CD4-positive, alpha-beta T cell treated with Interleukin-4 for 1 hour (primary cell): ENCODE measurements around the gene AHSG.

ENCODE experiments used
- DNase-seq, 2 donors: peaks; one replicate each; pipeline ENCODE4 v3.0.0-alpha.2; 2020 to 2022

Gene AHSG

DNA sequence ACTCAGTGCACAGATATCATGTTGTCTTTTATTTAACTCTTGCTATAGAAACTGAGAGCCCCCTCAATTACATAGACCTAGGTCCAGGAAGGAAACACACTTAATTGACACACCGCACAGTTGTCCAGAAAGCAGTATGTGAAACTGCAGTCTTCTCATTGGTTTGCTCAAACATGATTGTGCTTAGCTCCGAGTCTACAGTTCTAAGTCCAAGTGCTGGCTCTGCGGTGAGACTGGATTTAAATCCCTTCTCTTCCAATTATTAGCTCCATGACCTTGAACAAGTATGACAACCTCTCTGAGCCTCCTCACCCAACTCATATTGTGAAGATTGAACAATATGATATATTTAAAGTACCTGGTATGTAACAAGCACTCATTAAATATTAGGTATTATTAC is 19.0 kb upstream of the AHSG start:
- DNase-seq, result no peak

DNA sequence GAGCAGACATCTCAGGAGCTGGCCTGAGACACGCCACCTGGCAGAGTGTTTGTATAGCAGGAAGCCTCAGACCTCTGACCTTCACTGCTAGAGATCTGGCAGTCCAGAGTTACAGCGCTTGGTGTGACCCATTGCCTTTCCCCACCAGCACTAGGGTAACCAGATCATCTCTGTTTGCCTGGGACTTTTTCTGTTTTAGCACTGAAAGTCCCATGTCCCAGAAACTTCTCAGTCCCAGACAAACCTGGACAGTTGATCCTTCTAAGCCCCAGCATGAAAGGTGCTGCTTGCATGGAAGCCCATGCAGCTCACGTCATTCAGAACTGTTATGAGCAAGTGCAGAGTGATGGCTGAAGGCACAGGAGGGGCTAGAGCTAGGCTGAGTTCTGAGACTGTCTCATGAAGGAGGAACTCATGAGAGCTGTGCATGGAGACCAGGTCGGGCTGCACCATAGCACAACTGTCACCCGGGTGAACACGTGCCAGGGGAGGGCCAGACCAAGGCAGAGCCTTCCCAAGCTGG is 18.2 kb upstream of the AHSG start:
- DNase-seq, result no peak

DNA sequence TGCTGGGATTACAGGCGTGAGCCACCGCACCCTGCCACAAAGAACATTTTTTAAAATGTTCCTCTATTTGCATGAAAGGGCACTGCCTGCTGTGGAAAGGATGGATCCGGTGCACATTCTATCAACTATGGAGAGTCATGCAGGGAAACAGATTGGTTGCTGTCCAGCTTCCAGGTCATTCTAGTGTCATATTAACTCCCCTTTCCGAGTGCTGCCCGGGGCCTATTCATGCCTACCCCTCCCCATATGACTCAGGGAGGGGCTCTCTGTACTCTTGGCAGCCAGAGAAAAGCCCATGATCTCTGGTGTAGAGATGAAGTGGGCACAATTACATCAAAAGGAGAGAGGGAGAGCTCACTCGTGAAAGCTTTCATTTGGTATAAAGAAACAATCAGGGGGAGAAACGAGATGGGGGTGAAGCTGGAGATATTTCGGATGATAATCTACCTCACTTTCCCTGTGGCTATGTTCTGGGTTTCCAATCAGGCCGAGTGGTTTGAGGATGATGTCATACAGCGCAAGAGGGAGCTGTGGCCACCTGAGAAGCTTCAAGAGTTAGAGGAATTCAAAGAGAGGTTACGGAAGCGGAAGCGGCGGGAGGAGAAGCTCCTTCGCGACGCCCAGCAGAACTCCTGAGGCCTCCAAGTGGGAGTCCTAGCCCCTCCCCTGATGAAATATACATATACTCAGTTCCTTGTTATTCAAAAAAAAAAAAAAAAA is 16.1 kb upstream of the AHSG start:
- no peak for DNase-seq

DNA sequence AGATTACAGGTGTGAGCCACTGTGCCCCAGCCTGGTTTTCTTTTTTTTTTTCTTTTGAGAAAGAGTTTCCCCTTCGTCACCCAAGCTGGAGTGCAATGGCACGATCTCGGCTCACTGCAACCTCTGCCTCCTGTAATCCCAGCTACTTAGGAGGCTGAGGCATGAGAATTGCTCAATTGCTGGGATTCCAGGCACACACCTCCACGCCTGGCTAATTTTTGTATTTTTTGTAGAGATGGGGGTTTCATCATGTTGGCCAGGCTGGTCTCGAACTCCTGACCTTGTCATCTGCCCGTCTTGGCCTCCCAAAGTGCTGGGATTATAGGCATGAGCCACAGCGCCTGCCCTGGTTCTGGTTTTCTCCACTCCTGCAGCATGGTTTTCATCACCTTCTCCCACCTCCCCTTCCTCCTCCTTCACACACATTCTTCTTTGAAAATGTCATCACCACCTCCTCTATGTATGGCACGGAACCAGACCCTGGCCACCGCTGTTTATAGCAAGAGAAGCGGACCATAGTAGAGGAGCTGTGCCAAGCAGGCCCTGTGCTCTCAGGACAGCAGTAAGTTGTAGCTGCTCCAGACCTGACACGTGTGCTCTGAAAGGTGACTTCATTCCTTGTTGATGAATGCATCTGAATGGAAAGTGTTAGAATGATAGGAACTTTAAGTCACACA is 14.6 kb upstream of the AHSG start:
- no peak for DNase-seq

DNA sequence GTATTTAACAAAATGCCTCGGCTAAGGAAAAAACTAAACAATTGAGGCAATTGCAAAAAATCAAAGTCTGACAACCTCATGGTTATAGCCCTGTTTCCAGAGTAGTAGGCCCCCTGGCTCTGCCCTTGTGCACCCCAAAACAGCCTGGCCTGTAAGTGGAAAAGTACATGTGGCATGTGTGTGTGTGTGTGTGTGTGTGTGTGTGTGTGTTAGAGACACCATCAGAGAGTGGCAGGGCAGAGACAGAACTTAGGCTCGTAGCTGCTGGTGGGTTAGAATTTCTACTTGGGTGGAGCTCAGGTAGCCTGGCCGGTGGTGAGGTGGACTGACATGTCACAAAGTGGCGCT is 14.1 kb upstream of the AHSG start:
- no peak for DNase-seq

DNA sequence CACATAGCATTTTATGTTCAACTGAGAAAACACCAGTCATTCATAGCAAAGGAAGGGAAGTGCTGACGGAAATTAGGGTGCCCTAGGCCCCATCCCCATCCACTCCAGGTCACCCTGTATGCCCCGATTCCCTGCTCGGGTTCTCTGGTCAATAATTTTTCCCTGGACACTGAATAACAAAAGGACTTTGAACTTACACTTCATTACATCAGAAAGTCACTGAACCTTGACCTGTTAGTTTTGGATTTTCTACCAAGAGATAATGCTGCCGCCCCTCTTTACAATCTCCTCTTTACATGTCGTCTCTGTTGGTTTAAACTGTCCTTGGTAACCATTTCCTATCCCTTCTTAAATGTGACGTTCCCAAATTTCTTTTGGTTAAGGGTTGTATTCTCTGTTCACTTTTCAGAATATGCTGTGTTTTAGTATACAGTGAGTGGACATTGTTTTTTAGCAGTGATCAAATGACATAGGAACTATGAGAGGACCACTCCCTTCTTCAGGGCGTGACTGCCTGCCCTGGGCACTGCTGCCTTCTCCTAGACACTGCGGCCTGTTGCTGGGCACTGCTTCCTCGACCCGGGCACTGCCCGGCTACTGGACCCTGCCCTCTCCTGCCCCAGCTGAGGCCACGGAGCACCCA is 13.6 kb upstream of the AHSG start:
- DNase-seq, result no peak

DNA sequence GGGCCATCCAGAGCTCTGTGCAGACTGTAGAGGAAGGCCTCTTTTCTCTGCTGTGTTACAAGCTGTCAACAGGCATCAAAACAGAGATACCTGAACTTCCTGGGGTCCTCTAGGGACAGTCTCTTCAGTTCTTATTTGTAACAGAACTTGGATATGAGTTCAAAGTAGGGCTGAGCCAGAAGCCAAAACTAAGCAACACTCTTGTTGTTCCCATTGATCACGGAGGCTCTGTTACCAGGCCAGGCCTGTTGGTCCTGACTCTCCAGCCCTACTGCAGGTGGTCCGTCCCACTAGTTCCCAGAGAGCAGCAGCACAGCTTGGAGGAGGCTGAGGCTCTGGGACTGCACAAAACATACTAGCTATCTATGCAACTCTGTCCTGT is 13.1 kb upstream of the AHSG start:
- DNase-seq, result no peak

DNA sequence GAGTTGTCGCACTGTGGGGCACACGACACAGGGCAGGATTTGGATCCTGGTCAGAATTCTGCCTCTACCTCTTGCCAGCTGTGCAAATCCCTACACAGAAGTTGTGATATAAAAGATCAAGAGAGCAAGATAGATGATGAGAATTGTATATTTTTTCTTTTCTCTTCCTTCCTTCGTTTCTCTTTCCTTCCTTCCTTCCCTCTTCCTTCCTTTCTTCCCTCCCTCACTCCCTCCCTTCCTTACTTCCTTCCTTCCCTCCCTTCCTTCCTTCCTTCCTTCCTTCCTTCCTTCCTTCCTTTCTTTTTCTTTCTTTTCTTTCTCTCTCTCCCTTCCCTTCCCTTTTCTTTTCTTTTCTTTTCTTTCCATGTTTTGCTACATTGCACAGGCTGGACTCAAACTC is 12.0 kb upstream of the AHSG start:
- DNase-seq, result no peak

DNA sequence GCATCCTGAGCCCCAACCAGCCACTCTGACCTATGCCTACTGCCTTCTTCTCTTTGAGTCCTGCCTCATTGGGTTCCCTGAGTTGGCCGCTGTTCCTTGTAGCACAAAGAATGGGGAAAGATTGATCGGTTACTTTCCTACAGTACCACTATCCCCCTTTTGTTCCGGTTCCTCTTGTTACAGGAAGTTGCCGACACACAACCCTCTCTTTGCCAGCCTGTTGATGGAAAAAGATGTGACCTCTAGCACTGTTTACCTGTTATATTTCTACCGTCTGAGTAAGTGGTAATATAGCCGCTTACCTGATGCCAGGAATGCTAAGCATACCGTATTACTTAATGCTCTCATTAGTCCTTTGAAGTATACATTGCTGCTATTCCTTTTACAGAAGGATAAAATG is 9.7 kb upstream of the AHSG start:
- DNase-seq, result no peak

DNA sequence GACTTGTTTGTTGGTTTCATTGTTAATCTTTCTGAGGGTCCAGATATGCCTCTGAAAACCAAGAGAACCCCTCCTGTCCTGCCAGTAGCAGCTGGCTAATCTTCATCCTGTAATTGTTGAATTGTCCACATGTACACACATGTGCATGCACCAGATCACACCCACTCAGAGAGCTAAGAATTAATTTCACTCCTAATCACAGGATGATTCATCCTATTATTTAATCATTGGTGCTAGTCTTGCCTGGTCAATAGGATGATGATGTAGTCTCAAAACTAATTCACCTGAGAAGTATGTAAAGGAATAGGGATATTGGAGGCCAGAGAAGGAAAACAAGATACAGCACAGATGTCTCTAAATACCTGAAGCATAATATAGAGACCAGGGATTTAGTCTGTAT is 7.8 kb upstream of the AHSG start:
- no peak for DNase-seq

DNA sequence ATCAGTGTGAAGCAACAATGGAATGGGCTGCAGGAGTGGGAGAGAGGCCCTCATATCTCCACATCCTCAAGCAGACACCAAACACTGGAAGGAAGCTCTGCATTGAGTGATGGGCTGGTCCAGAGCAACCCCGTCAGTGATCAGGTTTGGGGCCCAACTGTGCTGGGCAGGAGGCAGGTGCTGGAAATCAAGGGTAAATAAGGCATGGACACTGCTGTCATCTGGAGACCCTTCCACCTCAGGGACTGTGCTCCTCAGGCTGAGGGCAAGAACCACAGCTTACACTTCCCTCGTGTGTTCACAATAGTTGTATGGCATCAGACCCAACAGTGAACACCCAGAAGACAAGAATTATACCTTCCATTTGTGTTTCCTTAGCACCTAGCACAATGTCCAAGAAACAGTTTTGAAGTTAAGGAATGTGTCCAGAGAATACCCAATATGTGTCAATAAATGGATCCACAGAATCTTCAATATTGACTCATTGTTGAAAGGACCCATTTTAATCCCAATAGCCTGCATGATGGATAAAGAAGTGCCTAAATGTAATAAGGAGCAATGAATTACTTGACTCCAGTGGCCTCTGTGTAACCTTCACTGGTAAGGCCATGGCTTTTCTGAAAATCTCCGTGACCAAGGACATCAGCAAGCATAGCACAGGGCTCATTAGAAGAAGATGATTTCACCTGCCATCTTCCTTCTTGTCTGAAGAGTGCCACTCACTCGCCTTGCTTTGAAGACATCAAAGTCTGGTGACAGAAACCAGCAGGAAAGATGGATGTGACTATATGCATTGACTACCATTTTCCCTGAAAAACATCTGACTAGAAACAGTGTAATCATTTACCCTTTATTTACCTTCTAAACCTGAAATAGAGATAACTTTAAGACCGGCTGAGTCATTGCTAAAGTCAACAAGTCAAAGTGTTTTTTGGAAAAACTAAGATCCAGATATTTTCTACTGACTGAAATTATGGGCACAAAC is 7.0 kb upstream of the AHSG start:
- DNase-seq, result no peak

DNA sequence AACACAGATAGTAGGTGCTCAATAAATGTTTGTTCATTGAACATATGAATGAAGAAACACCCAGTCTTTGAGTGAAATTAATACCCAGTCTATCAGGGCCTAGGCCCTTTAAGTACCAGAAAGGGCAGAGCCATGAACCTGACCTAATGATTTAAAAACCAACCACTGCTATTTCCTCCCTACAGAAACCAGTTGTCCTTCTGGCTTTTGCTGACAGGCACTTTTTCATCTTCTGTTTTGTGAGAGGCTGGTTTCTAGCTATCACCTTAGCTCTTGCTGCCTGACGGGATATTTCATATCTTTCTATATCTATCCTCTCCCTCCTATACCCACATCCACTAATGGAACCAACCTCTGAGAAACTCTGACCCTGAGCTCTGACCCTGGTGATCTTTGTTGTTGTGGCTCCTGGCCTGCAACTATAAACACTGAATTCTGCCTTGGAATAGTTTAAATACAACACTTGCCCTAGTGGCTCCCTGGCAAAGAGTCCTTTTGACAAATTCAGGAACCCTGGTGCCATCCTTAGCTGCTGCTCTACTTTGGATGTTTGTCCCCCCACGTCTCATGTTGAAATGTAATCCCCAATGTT is 4.1 kb upstream of the AHSG start:
- no peak for DNase-seq

DNA sequence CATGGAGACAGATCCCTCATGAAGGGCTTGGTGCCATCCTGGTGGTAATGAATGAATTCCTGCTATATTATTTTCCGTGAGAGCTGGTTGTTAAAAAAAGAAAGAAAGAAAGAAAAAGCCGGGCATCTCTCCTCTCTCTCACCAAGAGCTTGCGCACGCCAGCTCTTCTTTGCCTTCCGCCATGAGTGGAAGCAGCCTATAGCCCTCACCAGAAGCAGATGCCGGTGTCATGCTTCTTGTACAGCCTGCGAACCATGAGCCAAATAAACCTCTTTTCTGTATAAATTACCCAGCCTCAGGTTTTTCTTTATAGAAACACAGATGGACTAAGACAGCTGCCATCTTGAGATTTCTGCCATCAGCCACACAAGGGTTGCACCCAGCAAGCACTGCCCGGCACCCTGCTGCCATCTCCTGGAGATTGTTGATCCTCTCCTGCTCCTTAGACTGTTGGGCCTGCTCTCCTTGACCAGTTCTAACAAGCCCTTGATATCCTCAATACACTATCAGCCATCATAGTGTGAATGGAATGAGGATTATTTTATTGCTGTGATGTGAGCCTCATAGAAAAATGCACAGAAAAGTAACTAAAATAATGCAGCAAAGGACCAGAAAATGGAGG is 3.5 kb upstream of the AHSG start:
- DNase-seq, result no peak

DNA sequence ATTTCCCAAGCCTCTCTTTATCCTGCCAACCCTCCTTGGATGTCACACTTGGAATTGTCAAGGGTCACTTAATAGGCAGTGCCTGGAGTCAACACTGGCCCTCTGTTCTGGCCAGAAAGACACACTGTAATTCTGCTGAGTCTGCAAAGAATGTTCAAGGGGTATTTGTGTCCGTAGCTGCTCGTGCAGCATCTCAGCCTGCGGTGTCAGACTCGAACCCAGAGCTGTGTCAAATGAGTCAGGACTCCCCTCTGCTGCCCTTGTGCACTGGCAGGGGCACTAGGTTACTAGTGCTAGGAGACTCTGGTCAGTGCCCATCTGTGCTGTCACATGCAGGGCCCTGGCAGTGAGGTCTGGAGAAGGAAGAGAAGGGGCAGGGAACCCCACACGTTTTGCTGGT is 795 bp upstream of the AHSG start:
- DNase-seq, result no peak

DNA sequence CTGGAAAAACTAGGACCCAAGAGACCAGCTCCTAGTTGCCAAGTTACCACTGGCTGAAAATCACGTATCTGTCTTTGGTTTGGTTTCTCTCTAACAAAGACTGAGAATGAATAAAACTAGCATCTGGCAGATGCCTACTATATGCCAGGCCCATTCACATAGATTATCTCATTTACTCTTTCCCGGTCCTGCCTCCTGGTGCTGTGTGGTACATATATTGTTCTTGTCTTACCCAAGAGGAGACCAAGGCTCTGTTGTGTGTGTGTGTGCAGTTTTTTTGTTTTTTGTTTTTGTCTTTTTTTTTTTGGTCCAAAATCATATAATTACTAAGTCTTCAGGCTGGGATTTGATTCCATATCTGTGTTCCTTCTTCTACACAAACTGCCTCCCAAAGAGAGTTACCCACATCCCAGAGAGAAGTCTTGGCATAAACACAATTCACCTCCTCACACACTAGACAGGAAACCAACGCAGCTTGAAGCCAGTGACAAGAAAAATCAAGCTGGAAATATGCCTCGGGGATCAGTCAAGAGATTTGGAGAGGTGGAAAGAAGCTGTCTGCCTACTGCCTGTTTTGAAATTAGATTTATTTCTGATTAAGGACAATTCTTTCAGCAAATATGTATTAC is 891 bp downstream of the AHSG start:
- DNase-seq, result no peak

DNA sequence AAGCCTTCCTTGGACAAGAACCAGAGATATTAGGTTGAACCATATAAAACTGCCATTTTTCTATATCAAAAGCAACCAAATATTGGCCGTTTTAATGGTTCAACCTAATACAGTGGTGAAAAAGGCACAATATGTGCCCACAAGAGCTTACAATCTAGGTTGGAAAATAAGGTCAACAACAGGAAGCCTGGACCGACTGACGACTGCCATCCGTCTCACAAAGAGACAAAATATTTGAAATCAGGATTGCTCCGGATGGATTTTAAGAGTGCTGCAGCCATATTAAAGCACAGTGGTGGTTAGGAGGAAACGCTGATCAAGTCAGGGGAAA is 1.4 kb downstream of the AHSG start:
- no peak for DNase-seq

DNA sequence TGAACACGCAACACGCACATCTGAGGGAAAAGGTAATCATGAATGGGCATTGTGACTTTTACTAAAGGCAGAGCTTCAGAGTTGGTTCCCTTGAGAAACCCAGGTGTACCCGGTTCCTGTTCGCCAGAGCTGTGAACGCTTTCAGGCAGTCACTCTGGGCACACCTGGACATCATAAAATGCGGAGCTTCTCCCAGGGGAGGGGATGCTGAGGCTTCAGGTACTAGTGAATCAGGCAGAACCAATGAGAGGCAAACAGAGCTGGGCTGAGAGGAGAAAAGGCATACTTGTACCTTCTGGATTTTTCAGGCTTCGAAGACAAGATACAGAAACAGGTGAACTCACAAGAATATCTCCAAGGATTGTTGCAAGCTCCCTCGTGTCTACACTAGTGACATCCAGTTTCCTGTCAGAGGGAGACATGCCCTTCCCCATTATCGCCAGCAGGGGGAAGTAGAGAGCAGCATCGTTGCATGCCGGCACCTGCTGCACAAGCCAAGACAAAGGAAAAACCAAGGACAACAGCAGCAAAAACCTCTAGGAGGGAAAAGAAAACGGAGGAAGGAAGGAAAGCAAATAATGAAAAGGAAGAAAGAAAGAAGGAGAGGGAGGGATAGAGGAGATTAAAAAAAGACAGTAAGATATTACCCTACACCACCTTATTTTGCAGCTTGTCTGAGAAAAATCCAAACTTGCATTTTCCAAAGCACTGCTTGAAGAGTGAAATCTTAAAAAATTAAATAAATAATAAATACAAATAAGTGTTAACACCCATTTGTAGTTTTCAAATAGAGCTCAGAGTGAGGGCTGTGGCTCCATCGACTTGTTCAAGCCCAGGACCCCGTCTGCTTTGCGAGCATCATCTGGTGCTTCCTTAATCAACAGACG is 2.0 kb downstream of the AHSG start:
- peak; percentile 77 to 78 for DNase-seq

DNA sequence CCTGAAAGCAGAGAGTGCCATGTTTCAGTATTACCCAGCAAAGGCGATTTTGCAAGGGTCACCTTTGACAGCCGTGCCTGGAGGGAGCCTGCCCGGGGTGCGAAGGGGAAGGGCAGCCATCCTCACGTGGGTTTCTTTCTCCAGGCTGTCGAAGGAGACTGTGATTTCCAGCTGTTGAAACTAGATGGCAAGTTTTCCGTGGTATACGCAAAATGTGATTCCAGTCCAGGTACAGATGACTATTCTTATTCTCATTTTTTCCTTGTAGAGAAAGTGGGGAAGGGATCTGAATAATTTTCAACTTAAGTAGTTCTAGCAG is 3.4 kb downstream of the AHSG start:
- no peak for DNase-seq

DNA sequence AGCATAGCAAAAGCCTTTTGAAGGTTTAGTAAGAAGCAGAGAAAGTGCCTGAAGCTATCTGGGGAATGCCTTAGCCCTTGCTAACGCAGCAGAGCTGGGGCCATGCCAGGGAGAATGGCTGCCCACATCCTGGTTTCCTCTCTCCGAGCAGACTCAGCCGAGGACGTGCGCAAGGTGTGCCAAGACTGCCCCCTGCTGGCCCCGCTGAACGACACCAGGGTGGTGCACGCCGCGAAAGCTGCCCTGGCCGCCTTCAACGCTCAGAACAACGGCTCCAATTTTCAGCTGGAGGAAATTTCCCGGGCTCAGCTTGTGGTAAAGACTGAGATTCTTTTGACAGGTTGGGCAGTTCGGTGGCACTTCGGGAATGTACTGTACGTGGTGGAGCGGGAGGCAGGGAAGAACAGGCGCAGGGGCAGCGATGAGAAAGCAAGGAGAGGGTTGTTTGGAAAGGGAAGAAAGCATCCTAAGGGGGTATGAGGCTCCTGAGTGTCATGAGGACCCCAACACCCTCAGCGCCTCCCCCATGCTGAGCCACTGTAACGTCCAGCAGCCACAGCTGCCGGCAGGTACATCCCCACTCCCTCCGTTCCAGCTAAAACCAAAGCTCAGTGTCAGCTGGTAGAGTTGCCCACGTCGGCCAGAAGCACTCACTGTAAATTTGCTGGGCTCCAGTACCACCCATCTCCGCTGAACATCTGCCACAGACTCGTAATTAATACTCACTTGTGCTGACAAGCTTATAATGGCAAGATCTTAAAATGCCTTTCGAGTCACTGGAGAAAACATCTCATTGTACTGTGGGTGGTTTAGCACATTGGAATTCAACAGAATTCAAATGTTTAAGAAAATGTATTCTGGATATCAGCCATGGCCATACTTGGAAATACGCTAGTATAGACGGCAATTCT is 4.4 kb downstream of the AHSG start:
- peak; percentile 85 to 87 for DNase-seq
